ENCODE data around the gene SLC9A7.

Gene SLC9A7

DNA sequence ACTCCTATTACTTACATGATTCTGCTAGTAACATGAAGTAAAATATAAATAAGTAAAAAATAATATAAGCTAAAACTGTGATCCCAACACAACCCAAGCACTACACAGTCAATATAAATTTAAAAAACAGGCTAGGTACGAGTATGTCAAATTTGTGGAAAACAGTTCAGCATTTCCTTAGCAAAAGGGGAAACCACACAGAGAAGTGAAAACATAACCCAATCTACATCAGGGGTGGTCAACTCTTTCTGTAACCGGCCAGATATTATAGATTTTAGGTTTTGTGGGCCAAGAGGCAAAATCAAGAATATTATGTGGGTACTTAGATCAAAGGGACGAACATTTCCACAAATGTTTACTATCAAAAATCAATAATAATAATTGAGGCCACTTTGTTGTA lies 115.3 kb downstream of the SLC9A7 start:
- no peak for DNase-seq

DNA sequence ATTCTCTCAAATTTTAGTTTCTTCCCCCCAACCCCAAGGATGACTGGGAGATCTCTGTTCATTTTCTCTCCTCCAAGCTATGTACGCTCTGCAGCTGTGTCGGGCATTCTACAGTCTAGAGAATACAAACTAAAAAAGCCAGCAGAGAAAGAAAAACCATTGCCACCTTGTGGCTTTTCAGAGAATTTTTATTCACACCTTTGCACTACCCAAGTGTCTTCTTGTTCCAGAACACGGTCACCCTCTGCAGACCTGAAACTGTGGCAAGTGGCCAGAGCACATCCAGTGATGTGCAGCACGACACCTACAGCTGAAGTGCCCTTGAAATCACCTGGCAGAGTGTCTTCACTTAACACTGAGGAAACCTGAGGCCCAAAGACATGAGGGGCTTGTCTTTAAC lies 116.8 kb downstream of the SLC9A7 start:
- DNase-seq: peak; percentile 3

DNA sequence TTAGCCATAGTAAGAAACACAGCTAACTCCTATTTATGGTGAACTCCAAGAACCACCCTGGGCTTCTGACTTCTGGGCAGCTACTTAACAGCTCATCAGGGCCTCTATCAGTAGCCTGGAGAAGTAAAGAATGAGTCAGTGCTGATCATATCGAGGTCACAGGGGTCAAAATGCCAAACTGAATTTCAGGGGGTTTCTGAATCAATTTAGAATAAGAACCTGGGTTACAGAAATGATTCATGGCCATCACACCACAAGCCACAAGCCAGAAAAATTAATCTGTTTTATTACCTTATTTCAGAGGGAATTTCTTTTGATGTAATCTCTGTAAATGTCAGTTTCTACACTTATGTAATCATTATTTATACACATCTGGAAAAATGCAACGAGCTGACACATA lies 121.0 kb downstream of the SLC9A7 start:
- no peak for DNase-seq

DNA sequence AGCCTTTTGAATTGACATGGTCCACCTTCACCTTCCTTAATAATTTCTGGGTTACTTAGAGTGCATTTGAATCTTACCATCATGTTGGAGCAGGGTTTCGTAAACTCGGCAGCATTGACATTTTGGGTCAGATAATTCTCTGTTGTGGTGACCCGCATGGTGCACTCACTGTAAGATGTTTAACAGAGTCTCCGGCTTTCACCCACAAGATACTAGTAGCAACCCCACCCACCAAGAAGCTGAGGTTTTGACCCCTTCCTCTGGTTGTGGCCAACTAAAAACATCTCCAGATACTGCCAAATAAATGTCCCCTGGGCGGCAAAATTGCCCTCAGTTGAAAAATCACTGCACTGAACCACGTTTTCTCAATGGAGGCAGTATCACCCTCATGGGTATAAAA lies 122.7 kb downstream of the SLC9A7 start:
- no peak for DNase-seq

DNA sequence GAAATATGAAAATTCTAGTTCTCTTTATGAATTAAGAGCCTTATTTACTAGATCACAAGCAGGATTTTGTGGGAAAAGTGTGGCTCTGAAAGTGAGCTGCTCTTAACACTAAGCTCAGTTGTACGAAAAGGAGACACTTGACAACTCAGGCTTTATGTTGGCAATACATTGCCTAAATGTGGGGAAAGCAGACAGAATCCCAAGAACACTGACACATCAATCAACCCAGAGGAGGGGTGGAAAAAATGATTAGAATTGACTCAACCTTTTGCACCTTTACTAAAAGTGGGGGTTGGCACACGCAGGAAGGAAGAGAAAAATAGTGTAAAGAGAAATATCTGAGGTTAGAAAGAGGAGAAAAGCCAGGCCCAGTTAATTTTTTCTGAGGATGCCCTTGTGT lies 123.7 kb downstream of the SLC9A7 start:
- no peak for DNase-seq

DNA sequence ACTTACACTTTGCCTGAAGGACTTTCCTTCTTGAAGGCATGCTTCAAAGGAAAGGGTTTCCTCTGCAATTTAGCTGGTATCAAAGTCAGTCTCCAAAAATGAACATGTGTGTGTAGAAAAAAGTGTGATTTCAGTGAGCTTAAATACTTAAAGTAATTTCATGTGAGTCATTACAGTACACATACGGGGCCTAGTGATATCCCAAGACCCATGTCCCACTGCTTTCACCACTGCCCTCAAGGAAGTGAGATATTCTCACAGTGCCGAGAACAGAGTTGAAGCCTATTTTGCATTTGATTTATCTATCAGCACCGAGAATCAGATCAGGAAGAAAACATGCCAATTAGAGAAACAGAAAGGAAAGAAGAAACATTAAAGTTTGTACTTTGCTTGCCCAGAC lies 124.3 kb downstream of the SLC9A7 start:
- DNase-seq: no peak

DNA sequence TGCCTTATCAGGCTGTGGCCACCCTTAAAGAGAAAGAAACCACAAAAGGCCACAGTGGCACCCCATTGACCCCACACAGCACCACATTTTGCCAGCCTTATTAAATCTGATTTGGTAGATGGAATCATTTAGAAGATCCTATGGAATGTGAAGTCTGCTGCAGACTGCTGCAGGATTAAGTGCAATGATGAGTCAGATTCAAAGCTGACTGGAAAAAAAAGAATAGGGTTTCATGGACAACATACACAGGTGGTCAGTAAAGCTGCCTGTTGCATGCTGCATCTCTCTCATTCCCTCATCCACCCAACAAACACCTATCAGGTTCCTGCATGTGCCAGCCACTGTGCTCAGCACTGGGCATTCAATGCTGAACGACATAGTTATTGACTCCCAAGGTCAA lies 128.8 kb downstream of the SLC9A7 start:
- DNase-seq: no peak

DNA sequence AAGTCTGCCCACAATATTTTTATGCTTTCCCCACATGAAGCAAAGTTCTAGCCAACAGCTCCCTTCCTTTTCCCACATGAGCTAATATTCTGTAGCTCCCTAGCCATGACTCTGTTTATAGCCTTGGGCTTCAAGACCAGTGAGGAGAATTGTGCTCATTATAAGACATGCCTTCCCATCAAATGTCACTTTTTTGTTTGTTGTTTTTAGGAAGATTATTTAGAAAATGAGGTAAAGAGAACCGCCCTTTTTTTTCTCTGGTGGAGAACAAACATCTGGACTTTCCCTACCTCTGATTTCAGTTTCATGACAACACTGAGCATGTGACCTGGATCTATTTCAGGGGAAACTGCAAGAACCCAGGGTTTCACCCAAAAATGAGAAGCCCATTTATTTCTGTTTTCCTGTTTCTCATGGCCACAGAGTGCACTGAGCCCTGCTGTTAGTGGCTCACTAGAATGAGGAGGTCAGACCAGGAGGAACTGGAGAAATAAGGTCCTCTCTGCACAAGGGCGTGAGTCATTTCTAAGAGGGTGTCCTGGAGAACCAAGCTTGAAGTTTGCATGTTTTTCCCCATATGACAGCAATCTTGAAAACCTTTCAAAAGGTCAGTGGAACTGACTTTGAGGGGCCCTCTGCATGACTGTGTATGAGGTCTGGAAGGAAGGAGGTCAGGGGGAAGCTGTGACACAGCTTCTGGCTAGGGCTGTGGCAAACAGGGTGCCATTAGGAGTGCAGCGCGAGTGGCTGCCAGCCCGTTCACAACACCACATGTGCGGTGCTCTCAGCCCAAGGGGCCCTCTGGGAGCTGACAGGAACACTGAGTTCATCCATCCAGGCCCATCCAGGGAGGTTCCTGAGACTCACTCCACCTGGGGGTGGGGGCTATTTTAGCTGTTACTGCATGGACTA lies 130.2 kb downstream of the SLC9A7 start:
- DNase-seq: no peak

DNA sequence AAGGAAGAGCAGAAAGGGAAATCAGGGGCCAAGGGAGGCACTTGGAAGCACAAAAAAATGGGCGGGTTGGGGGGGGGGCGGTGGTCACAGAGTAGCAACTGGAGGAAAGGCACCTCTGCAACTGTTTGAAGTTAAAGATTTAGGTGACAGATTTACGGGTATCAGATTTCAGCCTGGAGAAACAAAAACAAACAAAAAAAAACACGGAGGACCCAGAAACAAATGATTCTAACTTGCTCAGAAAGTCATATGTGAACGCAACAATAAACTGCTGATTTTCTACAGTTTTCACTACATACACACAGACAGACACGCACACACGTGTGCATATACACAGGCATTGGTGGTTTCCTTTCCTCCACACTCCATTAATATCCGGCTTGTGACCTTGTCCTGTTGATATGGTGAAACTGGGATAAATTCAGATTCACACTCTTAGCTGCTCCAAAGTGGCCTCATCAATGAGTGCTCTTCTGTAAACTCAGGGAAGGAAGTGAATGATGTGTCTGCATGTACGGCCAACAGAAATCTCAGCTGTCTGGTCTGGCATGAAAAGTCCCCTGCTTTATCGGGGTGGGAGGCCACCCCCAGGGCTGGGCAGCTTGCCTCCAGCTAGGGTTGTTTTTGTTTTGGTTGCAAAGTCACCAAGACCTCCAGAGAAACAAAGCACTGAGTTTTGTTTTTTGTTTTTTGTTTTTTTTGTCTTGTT lies 131.1 kb downstream of the SLC9A7 start:
- DNase-seq: no peak

DNA sequence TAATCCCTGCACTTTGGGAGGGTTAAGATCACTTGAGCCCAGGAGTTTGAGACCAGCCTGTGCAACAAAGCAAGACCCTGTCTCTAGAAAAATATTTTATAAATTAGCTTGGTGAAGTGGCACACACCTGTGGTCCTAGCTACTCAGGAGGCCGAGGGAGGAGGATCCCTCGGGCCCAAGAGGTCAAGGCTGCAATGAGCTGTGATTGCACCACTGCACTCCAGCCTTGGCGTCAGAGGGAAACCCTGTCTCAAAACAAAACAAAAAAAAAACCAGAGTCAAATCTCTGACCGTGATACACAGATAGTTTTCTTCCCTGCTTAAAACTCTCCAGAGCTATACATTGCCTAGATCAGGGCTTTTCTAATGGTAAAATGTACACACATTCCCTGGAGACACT lies 131.9 kb downstream of the SLC9A7 start:
- no peak for DNase-seq

DNA sequence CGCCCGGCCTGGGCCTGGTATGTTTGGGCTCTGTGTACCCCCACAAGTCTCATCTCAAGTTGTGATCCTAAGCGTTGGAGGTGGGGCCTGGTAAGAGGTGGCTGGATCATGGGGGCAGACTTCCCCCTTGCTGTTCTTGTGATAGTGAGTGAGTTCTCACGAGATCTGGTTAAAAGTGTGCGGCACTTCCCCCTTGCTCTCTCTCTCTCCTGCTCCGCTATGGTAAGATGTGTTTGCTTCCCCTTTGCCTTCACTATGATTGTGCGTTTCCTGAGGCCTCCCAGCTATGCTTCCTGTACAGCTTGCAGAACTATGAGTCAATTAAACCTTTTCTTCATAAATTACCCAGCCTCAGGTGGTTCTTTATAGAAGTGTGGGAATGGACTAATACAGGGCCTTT lies 132.4 kb downstream of the SLC9A7 start:
- DNase-seq: no peak

DNA sequence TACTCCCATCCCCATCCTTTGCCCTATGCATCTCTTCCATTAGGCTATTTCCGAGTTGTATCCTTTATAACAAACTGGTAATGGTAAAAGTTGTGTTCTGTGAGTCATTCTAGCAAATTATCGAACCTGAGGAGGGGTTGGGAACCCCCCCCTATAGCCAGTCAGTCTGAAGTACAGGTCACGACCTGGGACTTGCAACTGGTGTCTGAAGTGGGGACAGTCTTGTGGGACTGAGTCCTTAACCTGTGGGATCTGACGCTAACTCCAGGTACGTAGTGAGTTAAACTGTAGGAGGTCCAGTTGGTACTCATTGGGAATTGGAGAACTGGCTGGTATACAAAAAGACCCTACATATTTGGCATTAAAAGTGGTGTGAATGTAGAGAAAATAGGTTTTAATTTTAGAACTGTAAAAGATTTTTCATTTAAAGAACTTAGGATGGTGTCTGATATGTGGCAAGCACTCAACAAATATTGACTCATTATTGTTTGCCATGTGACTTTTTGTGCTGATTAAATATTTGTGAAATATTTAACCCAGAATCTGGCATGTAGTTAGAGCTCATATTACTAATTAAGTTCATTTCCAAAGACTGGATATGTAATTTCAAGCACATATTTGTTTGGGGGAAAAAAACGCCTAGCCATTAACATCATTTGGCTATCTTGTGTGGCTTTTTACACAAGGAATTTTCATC lies 134.7 kb downstream of the SLC9A7 start:
- no peak for DNase-seq

DNA sequence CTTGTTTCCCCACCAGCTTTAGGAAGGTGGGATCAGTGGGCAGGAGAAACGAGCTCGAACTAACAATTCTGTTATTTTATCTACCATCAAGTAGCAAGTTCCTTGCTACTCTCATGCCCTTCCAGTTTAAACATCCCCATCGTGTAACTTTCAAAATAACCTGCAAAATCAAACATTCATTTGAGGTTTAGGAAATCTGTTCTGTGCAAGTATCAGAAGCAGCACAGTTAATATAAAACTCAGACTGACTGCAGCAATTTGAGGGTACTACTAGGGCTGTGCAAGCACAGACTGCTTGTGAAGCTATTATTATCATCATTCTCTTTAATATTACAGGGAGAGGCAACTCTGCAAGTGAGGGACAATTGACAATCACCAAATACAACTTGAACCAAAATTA lies 137.3 kb downstream of the SLC9A7 start:
- DNase-seq: no peak

DNA sequence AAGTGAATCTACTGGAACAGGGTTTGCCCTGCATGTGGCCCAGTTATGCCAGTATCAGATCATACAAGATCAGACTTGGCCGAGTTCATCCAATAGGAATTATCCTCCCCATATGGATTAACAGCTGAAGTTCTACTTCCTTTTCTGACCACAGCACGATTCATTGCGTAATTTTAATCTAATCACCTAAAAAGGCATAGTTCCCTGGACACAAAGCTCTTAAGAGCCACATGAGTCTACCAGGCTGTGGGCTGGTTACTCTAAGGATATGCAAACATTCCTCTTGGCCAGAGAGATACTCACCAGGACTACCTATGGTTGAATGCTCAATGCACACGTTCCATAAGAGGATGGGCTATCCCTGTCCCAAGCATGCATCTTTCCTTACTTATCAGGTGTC lies 138.4 kb downstream of the SLC9A7 start:
- DNase-seq: no peak

DNA sequence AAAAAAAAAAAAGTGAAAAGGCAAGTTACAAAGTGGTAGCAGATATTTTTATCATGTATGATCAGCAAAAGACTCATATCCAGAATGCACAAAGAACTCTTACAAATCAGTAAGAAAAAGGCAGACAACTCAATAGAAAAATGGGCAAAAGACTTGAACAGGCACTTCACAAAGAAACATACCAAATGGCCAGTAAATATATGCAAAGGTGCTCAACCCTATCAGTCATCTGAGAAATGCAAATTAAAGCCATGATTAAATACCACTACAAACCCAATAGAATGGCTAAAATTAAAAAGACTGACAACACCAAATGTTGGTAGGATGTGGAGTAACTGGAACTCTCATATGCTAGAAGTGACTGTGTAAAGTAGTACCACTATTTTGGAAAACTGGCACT lies 140.0 kb downstream of the SLC9A7 start:
- no peak for DNase-seq

DNA sequence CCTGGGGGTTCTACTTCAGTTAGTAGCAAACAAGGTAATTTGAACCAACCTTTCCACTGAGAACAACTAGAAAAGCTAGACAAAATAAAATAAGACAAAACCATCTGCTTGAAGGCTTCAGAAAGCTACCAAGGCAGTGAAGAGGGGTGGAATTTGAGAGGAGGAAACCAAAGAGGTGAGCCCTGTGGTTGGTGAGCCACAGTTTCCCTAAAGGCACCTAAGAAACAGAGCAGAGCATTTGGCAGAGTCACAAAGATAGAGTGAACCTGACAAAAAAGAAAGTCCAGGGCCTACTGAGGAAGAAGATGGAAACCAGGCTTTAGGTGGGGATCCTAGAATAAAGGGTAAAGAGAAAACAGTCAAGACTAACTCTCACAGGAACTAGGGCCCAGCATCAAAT lies 141.0 kb downstream of the SLC9A7 start:
- DNase-seq: no peak

DNA sequence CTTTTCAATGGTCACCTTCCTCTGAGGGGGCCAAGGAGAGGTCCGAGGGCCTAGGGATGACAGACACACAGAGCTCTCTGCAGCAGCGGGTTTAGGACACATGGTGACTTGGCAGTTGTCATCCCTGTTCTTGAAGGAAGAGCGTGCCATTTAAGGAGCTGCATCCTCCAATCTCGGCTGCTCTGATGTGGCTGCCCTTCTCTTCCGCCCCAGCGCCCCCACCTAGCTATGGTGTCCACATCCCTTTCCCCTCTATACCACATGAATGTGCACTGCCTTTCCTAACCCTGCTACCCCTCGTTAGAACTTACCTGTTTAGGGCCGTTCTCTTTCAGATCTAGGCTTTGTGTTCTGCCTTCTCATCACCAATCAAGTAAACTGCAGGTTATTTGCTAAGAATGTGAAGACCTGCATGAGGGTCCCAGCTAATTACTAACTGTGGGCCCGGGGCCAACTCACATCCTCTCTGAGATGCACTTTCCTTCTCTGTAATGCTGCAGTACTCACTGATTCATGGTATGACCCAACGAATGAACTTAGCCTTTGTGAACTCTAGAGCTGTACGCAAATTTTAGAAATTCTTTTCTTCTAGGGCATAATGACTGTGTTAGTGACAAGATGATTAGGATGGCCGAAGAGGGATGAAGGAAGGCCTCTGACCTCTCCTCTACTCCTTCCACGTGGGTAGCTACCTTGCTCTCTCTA lies 147.1 kb downstream of the SLC9A7 start:
- DNase-seq: no peak

DNA sequence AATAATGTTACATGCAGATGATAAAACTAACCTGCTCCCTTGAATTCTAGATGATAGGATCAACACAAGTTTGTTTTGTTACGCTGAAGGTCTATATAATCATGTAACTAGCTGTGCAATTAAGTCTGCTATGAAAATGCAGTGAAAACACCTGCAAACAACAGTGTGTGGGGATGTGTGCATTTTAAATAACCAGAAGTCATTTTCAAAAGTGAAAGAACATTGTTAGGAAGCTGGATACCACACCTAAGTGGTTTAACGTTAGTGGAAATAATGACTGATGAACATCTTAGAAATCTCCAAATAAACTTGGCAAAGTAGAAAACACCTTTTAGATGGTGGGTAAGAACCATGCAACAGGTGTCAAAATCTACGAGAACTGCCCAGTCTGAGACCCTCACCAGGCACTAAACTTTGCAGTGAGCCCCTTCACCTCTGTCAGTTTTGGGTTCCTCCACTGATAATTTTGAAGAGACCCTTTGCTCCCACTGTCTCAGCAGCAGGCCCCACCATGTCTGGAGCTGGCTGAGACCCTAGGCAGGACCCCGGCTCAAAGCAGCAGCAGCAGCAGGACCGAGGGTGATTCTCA lies 148.8 kb downstream of the SLC9A7 start:
- no peak for DNase-seq

DNA sequence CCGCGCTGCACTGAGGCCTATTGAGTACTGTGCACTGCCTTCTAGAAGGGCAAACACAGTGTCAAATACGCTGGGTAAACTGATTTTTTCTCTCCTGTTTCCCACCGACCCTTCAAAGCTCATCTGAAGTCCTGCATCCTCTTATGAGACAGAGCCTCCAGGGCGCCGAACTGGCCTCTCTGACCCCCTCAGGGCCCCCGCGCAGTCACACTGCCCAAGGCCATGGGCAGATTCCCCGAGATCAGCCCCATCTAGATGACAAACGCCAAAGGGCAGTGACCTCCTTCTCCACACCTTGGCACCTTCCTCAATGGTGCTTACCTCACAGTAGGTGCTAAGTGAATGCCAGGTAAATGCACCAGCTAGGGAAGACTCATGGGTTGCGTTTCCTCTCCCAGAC lies 151.0 kb downstream of the SLC9A7 start:
- DNase-seq: no peak

DNA sequence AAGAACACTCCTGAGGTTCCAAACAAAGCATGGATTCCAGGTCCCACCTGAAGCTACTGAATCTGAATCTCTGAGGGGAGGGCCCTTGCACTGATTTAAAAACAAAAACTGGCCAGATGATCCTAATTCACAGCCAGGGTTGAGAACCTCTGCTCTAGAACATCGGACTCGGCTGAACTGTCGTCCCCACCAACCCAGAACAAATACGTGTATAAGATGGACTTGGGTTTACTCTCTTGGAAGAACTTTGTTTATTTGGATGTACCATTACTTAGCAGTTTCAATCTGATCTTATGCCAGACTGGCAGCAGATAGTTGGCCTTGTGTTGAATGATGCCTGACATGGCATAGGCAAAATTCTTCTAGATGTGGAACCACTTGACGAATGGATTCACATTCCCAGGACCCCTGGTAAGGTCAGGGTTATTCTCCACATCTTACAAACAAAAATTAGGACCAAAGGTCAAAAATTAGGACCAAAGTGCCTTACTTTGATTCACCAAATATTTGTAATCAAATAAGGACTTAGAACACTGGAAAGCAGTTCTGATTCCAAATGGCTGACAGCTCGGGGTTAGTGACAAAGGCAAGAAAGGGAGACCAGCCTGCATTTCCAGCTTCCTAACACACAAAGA lies 156.3 kb downstream of the SLC9A7 start:
- no peak for DNase-seq

DNA sequence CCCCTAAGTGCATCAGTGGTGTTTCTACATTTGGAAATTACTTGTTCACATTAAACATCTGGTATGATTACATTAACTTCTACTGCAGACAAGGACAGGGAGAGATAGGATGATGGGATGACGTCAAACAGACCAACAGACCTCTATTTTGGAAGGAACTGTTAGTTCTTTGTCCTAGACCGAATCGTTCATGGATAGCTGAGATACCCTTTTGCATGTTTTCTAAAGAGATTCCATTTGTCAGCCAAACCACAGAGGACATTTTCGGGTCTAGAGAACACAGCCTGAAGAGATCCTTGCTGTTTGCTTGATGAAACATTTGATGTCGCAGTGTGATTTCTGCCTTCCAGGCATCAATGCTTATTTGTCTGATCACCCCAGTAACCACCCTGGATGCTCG lies 157.6 kb downstream of the SLC9A7 start:
- DNase-seq: no peak

DNA sequence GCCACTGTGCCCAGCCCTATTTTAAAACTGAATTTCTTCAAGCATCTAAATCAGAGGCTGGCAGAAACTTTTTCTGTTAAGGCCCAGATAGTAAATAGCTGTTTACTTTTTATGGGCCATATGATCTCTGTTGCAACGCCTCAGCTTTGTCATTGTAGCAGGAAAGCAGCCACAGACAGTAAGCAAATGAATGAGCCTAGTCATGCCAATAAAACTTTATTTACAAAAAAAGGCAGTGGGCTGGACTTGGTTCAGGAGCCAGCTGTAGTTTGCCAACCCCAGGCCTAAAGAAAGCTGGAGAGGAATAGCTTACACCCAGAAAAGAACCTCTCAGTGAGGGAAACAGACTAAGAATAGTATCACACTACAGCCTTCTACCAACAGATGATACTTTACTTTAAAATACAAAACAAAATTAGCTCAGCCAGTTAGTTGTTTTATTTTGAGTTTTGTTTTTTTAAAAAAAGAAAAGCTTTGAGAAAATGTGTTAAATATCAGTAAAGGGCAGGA lies 159.8 kb downstream of the SLC9A7 start:
- DNase-seq: no peak
